GM19452 (cell line): Measurements from ENCODE around the gene ZBED5.
A peak's percentile ranks its signal among the peaks of the same experiment; 100 is the strongest.

Source experiments
- ATAC-seq: cut with Tn5 transposase; IDR thresholded peaks from one replicate; pipeline ENCODE4 v1.9.1; 2021; ENCODE audit not compliant: unreplicated experiment

Gene ZBED5

GRCh38 chr11:10881892-10882291 is 24.0 kb upstream of the ZBED5 start:
- no peak for ATAC-seq

- ATAC-seq, result no peak
These were observed 20.8 kb upstream of the ZBED5 start for GRCh38 chr11:10878408-10879214.

- no peak for ATAC-seq
These were observed 18.3 kb upstream of the ZBED5 start for GRCh38 chr11:10876158-10876557.

- ATAC-seq, result no peak
These were observed 17.7 kb upstream of the ZBED5 start for GRCh38 chr11:10875430-10876021.

GRCh38 chr11:10872097-10872496 is 14.2 kb upstream of the ZBED5 start:
- no peak for ATAC-seq

- ATAC-seq, result no peak
These were observed 10.5 kb upstream of the ZBED5 start for GRCh38 chr11:10868352-10868751.

- ATAC-seq, result no peak
These were observed 9.1 kb upstream of the ZBED5 start for GRCh38 chr11:10866893-10867331.

- ATAC-seq, result no peak
These were observed 8.0 kb upstream of the ZBED5 start for GRCh38 chr11:10865837-10866270.

GRCh38 chr11:10864688-10865087 is 6.8 kb upstream of the ZBED5 start:
- ATAC-seq, result no peak

- no peak for ATAC-seq
These were observed 4.6 kb upstream of the ZBED5 start for GRCh38 chr11:10862446-10862845.

GRCh38 chr11:10861799-10862198 is 3.9 kb upstream of the ZBED5 start:
- no peak for ATAC-seq

- no peak for ATAC-seq
These were observed 3.2 kb upstream of the ZBED5 start for GRCh38 chr11:10861047-10861446.

- ATAC-seq, result peak; percentile 16
These were observed 829 bp upstream of the ZBED5 start for GRCh38 chr11:10858439-10859325.

GRCh38 chr11:10857459-10857708 is 469 bp downstream of the ZBED5 start:
- peak; percentile 7 for ATAC-seq

- ATAC-seq, result no peak
These were observed 979 bp downstream of the ZBED5 start for GRCh38 chr11:10856689-10857458.

- no peak for ATAC-seq
These were observed 2.6 kb downstream of the ZBED5 start for GRCh38 chr11:10855295-10855694.

- no peak for ATAC-seq
These were observed 9.6 kb downstream of the ZBED5 start for GRCh38 chr11:10847960-10848860.

- ATAC-seq, result no peak
These were observed 11.2 kb downstream of the ZBED5 start for GRCh38 chr11:10846660-10847059.

GRCh38 chr11:10845589-10845988 is 12.3 kb downstream of the ZBED5 start:
- ATAC-seq, result no peak

- ATAC-seq, result no peak
These were observed 13.1 kb downstream of the ZBED5 start for GRCh38 chr11:10844796-10845195.
